Testis (tissue), 3 donors: ENCODE measurements around the gene PPIL1. TPM values are rescaled to one million over a fixed set of nuclear protein-coding genes. Genes with fewer than 3 reads are reported as not detected.

ENCODE experiments used
- DNase-seq: peaks from one replicate; pipeline ENCODE4 v3.0.0-alpha.2; 2019
- H3K27ac ChIP-seq, 2 donors: fragments of 200-600 bp; sonication (generic); one replicate each; pipeline ENCODE4 v1.5.1; 2019
- H3K27me3 ChIP-seq: fragments of 200-600 bp; sonication (generic); one replicate; pipeline ENCODE4 v1.5.1; 2019
- H3K36me3 ChIP-seq: fragments of 200-600 bp; sonication (generic); one replicate; pipeline ENCODE4 v1.5.1; 2017; ENCODE audit warnings: low read depth; ENCODE audit errors: missing control alignments
- H3K4me1 ChIP-seq: fragments of 200-600 bp; sonication (generic); one replicate; pipeline ENCODE4 v1.5.1; 2019
- H3K4me3 ChIP-seq, 2 donors: fragments of 200-600 bp; sonication (generic); one replicate each; pipeline ENCODE4 v1.5.1; 2017 to 2019
- H3K9me3 ChIP-seq: fragments of 200-600 bp; sonication (generic); one replicate; pipeline ENCODE4 v1.5.1; 2017
- POLR2A ChIP-seq: fragments of 450-650 bp; IDR thresholded peaks from one replicate; pipeline ENCODE4 v1.6.1; 2017; ENCODE audit warnings: antibody characterized with exemption, mild to moderate bottlenecking, moderate library complexity
- WGBS, 2 donors: methylation state at CpG; one replicate each; pipeline ENCODE4 v1.1.5; 2018; 5-methylcytosine and 5-hydroxymethylcytosine counted together
- intact Hi-C: fragments of 100-400 bp; cut with DNase I; formaldehyde crosslinking; loops from one replicate; pipeline ENCODE4 v1.15.1; 2023; ENCODE audit warnings: low total_unique reads
- polyA plus RNA-seq: library from polyadenylated mRNA; stranded (reverse); fragments of 350-450 nt; fragmentation: Illumina TruSeq; extraction: RNeasy Lipid Tissue Mini Kit (QIAGEN cat#74804); gene quantifications from one replicate; pipeline ENCODE4 v1.2.3, GENCODE V29; 2014; ENCODE audit warnings: low read depth, low replicate concordance; ENCODE audit not compliant: insufficient read depth
- total RNA-seq, 2 donors: library from RNA; depleted of rRNA; stranded (reverse); fragments of >200 nt; gene quantifications; one replicate each; pipeline ENCODE4 v1.2.3, GENCODE V29; 2016
- TF ChIP-seq, protein P1 (sequence below), 3 experiments: fragments of 450-650 bp in 2 of 3; fragments of 200-600 bp in 1 of 3; sonication (generic) in 1 of 3; IDR thresholded peaks; one replicate each; pipeline ENCODE4 v1.5.1; 2016 to 2019; ENCODE audit warnings: antibody characterized with exemption in 3 of 3, mild to moderate bottlenecking in 2 of 3, moderate library complexity in 1 of 3

PPIL1 gene
- total and polyA plus RNA-seq, 3 donors from 2014 or later: 35.0 to 41.2 (median 39.4) TPM

DNA sequence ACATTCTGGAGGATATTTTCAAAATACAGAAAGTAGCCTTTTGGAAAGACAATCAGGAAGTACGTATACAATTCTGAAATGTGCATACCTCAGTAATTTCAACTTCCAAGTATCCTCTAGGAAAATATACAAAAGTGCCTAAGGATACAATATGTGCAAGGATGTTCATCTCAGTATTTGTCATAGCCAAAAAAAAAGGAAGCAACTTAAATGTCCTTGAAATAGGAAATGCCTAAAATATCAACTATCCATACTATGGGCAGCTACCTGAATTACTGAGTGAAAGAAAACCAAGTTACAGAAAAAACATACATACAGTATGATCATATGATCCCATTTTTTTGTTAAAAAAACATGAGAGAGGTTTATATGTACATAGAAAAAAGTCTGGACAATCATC is 1.5 kb downstream of the PPIL1 start:
- intact Hi-C loops: no loop called here
- Histone ChIP-seq H3K4me1 (peaks cover 15% of the 10 kb centered on the region), H3K27me3 (no peaks in the 10 kb centered on the region), H3K36me3 (no peaks in the 10 kb centered on the region), H3K9me3 (no peaks in the 10 kb centered on the region), H3K27ac (no peak overlapping the region), H3K4me3 (no peak overlapping the region)
- DNase-seq: no peak
- TF ChIP-seq POLR2A: no peak
- TF ChIP-seq, protein P1, sequence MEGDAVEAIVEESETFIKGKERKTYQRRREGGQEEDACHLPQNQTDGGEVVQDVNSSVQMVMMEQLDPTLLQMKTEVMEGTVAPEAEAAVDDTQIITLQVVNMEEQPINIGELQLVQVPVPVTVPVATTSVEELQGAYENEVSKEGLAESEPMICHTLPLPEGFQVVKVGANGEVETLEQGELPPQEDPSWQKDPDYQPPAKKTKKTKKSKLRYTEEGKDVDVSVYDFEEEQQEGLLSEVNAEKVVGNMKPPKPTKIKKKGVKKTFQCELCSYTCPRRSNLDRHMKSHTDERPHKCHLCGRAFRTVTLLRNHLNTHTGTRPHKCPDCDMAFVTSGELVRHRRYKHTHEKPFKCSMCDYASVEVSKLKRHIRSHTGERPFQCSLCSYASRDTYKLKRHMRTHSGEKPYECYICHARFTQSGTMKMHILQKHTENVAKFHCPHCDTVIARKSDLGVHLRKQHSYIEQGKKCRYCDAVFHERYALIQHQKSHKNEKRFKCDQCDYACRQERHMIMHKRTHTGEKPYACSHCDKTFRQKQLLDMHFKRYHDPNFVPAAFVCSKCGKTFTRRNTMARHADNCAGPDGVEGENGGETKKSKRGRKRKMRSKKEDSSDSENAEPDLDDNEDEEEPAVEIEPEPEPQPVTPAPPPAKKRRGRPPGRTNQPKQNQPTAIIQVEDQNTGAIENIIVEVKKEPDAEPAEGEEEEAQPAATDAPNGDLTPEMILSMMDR (IDR thresholded peaks at IDR 0.05): no peak
- 73 to 85% methylated on average over 1 of the region's 1 CpG for WGBS, 2 donors

DNA sequence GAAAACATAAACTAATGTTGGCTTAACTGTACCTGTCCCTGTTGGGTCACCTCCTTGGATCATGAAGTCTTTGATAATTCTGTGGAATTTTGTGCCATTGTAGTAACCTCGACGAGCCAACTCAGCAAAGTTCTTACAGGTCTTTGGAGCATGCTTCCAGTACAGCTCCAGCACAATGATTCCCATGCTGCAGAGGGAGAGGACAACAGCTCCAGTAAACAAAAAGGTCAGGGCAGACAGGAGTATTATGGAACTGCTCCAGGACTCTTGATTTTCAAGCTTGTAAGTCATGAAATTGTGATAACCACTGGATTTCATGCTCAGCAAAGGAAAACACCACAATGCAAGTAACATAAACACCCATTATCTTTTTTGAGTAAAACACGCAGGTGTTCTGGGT is 2.9 kb downstream of the PPIL1 start:
- WGBS, 2 donors: 91 to 92% methylated on average over 3 of the region's 3 CpGs
- peaks cover 15% of the 10 kb centered on the region for H3K4me1 ChIP-seq
- H3K36me3 ChIP-seq: no peaks in the 10 kb centered on the region
- H3K27ac ChIP-seq: no peak overlapping the region
- no peak for DNase-seq
- no peaks in the 10 kb centered on the region for H3K9me3 ChIP-seq
- no peak overlapping the region for H3K4me3 ChIP-seq
- H3K27me3 ChIP-seq: no peaks in the 10 kb centered on the region
- no peak for TF ChIP-seq POLR2A
- TF ChIP-seq, protein P1 (IDR thresholded peaks at IDR 0.05): no peak
- intact Hi-C loops: no loop called here

- no peak for TF ChIP-seq POLR2A
- TF ChIP-seq, protein P1 (IDR thresholded peaks at IDR 0.05): no peak
- DNase-seq: no peak
- no peaks in the 10 kb centered on the region for H3K36me3 ChIP-seq
- H3K4me1 ChIP-seq: peaks cover 3% of the 10 kb centered on the region
- no peaks in the 10 kb centered on the region for H3K27me3 ChIP-seq
- no peak overlapping the region for H3K4me3 ChIP-seq
- H3K27ac ChIP-seq: no peak overlapping the region
- intact Hi-C loops: no loop called here
- no peaks in the 10 kb centered on the region for H3K9me3 ChIP-seq
- WGBS, 2 donors: 73% methylated on average over 4 of the region's 4 CpGs
These were observed 7.0 kb downstream of the PPIL1 start for GRCh38 chr6:36867471-36868224.

DNA sequence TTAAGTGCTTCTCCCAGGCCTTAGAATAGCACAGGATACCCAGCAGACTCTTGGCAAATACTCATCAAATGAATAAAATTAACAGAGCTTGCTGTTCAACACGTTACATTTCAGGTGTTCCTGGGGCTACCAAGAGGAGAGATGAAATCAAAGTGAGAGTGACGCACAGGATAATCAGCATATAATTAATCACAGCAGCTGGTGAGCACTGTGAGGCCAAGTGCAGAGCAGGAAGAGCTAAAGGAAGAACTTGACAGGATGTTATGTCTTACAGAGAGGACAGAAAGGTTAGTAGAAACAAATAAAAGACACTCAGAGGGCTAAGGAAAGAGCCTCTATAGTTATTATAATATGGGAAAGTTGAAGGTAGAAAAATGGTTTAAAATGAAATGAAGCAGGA is 8.8 kb downstream of the PPIL1 start:
- H3K4me1 ChIP-seq: peaks cover 3% of the 10 kb centered on the region
- 81 to 87% methylated on average over 2 of the region's 2 CpGs for WGBS, 2 donors
- intact Hi-C loops: no loop called here

More for the DNA sequence above, 8.8 kb downstream of the PPIL1 start:
- Histone ChIP-seq H3K9me3 (no peaks in the 10 kb centered on the region), H3K27ac (no peak overlapping the region), H3K4me3 (no peak overlapping the region), H3K27me3 (no peaks in the 10 kb centered on the region), H3K36me3 (no peaks in the 10 kb centered on the region)
- TF ChIP-seq, protein P1 (IDR thresholded peaks at IDR 0.05): no peak
- no peak for TF ChIP-seq POLR2A
- DNase-seq: no peak
